Measurements from ENCODE around the gene KIAA0319L.

The KIAA0319L gene

DNA sequence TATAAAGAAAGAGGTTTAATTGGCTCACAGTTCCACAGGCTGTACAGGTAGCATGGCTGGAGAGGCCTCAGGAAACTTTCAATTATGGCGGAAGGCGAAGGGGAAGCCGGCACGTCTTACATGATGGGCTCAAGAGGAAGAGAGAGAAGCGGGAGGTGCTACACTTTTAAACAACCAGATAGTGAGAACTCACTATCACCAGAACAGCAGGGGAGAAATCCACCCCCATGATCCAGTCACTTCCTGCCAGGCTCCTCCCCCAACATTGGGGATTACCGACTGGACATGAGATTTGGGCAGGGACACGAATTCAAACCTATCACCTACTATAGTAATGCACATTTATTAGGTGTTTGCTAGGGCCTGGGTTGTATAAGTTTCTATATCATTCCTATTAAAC lies 170.9 kb downstream of the KIAA0319L start:
- no peak for TF ChIP-seq EZH2phosphoT487 (IDR thresholded peaks at IDR 0.05; ENCODE audit: borderline replicate concordance, low read length)
- TF ChIP-seq CTCF (IDR thresholded peaks at IDR 0.05; ENCODE audit: low read depth, low read length, poor library complexity, severe bottlenecking): no peak

More for the DNA sequence above, 170.9 kb downstream of the KIAA0319L start:
- Histone ChIP-seq H4K20me1 (ENCODE audit: control insufficient read depth, insufficient read depth, low read depth, low read length) (no peaks in the 10 kb centered on the region), H3K4me1 (ENCODE audit: control insufficient read depth, low read length) (no peaks in the 10 kb centered on the region), H3K27me3 (ENCODE audit: control insufficient read depth, low read length) (no peaks in the 10 kb centered on the region), H3F3A (ENCODE audit: control insufficient read depth, insufficient read depth) (no peaks in the 10 kb centered on the region), H3K36me3 (ENCODE audit: control insufficient read depth, low read length) (peaks cover 31% of the 10 kb centered on the region), H3K27ac (ENCODE audit: low read depth, low read length) (no peak overlapping the region), H3K9me3 (ENCODE audit: control insufficient read depth, insufficient read depth, low read length) (no peaks in the 10 kb centered on the region), H3K79me2 (ENCODE audit: control insufficient read depth, low read length) (no peaks in the 10 kb centered on the region), H3K4me2 (ENCODE audit: low read length) (no peak overlapping the region), H3K9me2 (replicated peaks; ENCODE audit: control insufficient read depth, low read length) (no peaks in the 10 kb centered on the region), H3K4me3 (ENCODE audit: low read length) (no peak overlapping the region)

All from DOHH2 (cell line).